ENCODE measurements around the gene ARAP2. TPM values are rescaled to one million over a fixed set of nuclear protein-coding genes. Genes with fewer than 3 reads are reported as not detected.

Gene ARAP2
- polyA plus RNA-seq, 1 donor (not counting 4 experiments of a cell fraction or from before 2014, with no cell fraction given), result 9.3 TPM

DNA sequence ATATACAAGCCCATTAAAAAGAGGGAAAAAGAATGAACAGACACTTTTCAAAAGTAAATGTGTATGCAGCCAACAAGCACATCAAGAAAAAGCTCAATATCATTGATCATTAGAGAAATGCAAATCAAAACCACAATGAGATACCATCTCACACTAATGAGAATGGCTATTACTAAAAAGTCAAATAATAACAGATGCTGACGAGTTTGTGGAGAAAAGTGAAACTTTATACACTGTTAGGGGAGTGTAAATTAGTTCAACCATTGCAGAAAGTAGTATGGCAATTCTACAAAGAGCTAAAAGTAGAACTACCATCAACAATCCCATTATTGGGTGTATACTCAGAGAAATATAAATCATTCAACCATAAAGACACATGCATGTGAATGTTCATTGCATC lies 203.0 kb downstream of the ARAP2 start:
- DNase-seq (ENCODE audit: low read depth, low spot score) (no peak), FAIRE-seq (no peak)
- no peak for TF ChIP-seq EZH2 (IDR thresholded peaks at IDR 0.05; ENCODE audit: low read length)
- TF ChIP-seq, protein P1, sequence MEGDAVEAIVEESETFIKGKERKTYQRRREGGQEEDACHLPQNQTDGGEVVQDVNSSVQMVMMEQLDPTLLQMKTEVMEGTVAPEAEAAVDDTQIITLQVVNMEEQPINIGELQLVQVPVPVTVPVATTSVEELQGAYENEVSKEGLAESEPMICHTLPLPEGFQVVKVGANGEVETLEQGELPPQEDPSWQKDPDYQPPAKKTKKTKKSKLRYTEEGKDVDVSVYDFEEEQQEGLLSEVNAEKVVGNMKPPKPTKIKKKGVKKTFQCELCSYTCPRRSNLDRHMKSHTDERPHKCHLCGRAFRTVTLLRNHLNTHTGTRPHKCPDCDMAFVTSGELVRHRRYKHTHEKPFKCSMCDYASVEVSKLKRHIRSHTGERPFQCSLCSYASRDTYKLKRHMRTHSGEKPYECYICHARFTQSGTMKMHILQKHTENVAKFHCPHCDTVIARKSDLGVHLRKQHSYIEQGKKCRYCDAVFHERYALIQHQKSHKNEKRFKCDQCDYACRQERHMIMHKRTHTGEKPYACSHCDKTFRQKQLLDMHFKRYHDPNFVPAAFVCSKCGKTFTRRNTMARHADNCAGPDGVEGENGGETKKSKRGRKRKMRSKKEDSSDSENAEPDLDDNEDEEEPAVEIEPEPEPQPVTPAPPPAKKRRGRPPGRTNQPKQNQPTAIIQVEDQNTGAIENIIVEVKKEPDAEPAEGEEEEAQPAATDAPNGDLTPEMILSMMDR (optimal IDR thresholded peaks at IDR 0.05 in 1 of 3, IDR thresholded peaks at IDR 0.05 in 1 of 3, conservative IDR thresholded peaks at IDR 0.05 in 1 of 3; ENCODE audit: extremely low read depth in 1 of 3, insufficient read depth in 2 of 3, low read length in 3 of 3), result no peak
- Histone ChIP-seq H3K4me1 (ENCODE audit: control insufficient read depth, extremely low read depth, insufficient read depth, low read length) (no peaks in the 10 kb centered on the region), H2AFZ (ENCODE audit: control insufficient read depth, low read length) (no peak overlapping the region), H3K9me3 (ENCODE audit: control insufficient read depth, low read depth, low read length) (no peaks in the 10 kb centered on the region), H3K27me3 (ENCODE audit: control insufficient read depth, extremely low read depth, insufficient read depth, low read length) (no peaks in the 10 kb centered on the region), H3K4me3 (ENCODE audit: control insufficient read depth in 2 of 3, extremely low read depth in 1 of 3, insufficient read depth in 2 of 3, low read depth in 1 of 3, low read length in 3 of 3) (no peak overlapping the region), H3K9ac (ENCODE audit: control insufficient read depth, extremely low read depth, insufficient read depth, low read length) (no peak overlapping the region), H3K9me1 (ENCODE audit: control insufficient read depth, extremely low read depth, insufficient read depth, low read length) (no peaks in the 10 kb centered on the region), H3K79me2 (ENCODE audit: control insufficient read depth, insufficient read depth, low read length) (no peaks in the 10 kb centered on the region), H3K27ac (ENCODE audit: control insufficient read depth, insufficient read depth, low read length) (no peak overlapping the region), H3K36me3 (ENCODE audit: control insufficient read depth in 2 of 2, extremely low read depth in 1 of 2, insufficient read depth in 2 of 2, low read length in 2 of 2) (no peaks in the 10 kb centered on the region), H3K4me2 (ENCODE audit: control insufficient read depth, extremely low read depth, insufficient read depth, low read depth, low read length) (no peak overlapping the region), H4K20me1 (ENCODE audit: control insufficient read depth, extremely low read depth, insufficient read depth, low read length) (no peaks in the 10 kb centered on the region)
- dilution Hi-C loops (cut with MboI; ENCODE audit: extremely low pct_ligation_motif_present, low sequenced_read_pairs), result no loop called here

DNA sequence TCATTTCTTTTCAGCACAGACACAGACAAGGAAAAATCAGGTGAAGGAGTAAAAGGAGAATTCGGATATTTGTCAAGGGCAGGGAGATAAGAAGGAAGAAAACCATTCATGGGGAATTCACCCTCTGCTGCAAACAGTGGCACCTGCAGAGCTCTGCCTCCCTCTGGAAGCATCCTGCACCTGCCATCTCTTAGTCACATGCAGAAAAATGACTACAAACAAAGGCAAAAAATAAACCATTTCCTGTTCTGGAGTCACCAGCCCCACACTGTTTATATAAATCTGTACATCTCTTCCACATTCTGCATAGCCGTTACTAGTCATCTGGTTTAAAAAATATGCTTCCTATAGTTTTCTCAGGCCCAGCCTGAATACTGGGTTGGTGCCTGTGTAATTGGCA lies 205.3 kb downstream of the ARAP2 start:
- Histone ChIP-seq H3K4me3 (ENCODE audit: control insufficient read depth in 2 of 3, extremely low read depth in 1 of 3, insufficient read depth in 2 of 3, low read depth in 1 of 3, low read length in 3 of 3) (no peak overlapping the region), H3K4me1 (ENCODE audit: control insufficient read depth, extremely low read depth, insufficient read depth, low read length) (no peaks in the 10 kb centered on the region), H3K36me3 (ENCODE audit: control insufficient read depth in 2 of 2, extremely low read depth in 1 of 2, insufficient read depth in 2 of 2, low read length in 2 of 2) (no peaks in the 10 kb centered on the region), H4K20me1 (ENCODE audit: control insufficient read depth, extremely low read depth, insufficient read depth, low read length) (no peaks in the 10 kb centered on the region), H3K79me2 (ENCODE audit: control insufficient read depth, insufficient read depth, low read length) (no peaks in the 10 kb centered on the region), H3K9ac (ENCODE audit: control insufficient read depth, extremely low read depth, insufficient read depth, low read length) (no peak overlapping the region), H3K27ac (ENCODE audit: control insufficient read depth, insufficient read depth, low read length) (no peak overlapping the region), H3K4me2 (ENCODE audit: control insufficient read depth, extremely low read depth, insufficient read depth, low read depth, low read length) (no peak overlapping the region), H3K9me1 (ENCODE audit: control insufficient read depth, extremely low read depth, insufficient read depth, low read length) (no peaks in the 10 kb centered on the region), H3K27me3 (ENCODE audit: control insufficient read depth, extremely low read depth, insufficient read depth, low read length) (no peaks in the 10 kb centered on the region), H3K9me3 (ENCODE audit: control insufficient read depth, low read depth, low read length) (no peaks in the 10 kb centered on the region), H2AFZ (ENCODE audit: control insufficient read depth, low read length) (no peak overlapping the region)
- TF ChIP-seq EZH2 (IDR thresholded peaks at IDR 0.05; ENCODE audit: low read length), result no peak
- TF ChIP-seq, protein P1 (optimal IDR thresholded peaks at IDR 0.05 in 1 of 3, IDR thresholded peaks at IDR 0.05 in 1 of 3, conservative IDR thresholded peaks at IDR 0.05 in 1 of 3; ENCODE audit: extremely low read depth in 1 of 3, insufficient read depth in 2 of 3, low read length in 3 of 3), result no peak
- dilution Hi-C loops (cut with MboI; ENCODE audit: extremely low pct_ligation_motif_present, low sequenced_read_pairs), result no loop called here
- DNase-seq (ENCODE audit: low read depth, low spot score), result no peak
- no peak for FAIRE-seq

Measured in keratinocyte (primary cell).